ENCODE results near the gene GOLGA8T.
"Not testable (repeated sequence)": the region's sequence is repeated elsewhere in the genome, so short reads cannot be mapped to it uniquely, and the experiment has no call there.

The GOLGA8T gene

DNA sequence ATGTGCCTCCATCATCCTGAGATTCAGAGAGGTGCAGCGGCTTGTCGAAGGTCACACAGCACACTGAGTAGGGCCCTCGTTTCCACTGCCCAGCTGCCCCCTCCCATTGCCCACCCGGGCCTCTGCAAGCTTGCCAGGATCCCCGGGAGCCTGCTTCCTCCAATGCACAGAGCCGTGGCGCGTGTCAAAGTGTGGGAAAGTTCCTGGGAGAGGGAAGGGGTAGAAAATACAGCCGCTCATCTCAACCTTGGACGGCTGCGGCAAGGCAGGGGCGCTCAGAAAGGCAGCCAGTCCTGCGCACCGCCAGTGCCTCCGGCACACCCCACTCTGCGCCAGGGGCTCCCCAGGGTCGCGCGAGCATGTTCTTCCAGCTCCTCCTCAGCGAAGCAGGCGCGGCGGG, 56.3 kb downstream of the GOLGA8T start:
- DNase-seq (ENCODE audit: low spot score): not testable (repeated sequence)

DNA sequence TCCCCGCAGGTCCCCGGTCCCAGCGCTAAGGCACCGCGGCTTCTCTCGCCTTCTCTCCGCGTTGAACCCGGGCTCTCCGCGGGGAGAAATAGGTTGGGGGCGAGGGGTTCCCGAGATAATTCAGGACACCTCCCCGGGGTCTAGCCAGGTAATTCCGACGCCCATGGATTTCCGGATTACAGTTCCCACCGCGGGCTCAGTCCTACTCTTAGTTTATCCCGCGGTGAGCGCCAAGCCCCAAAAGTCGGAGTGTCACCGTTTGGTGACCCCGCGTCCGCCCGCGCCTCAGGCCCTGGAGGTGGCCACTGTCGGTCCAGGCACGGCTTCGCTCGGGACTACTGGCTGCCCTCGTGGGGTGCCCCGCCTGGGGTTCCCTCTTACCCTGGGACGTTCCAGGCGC, 56.8 kb downstream of the GOLGA8T start:
- not testable (repeated sequence) for DNase-seq (ENCODE audit: low spot score)

DNA sequence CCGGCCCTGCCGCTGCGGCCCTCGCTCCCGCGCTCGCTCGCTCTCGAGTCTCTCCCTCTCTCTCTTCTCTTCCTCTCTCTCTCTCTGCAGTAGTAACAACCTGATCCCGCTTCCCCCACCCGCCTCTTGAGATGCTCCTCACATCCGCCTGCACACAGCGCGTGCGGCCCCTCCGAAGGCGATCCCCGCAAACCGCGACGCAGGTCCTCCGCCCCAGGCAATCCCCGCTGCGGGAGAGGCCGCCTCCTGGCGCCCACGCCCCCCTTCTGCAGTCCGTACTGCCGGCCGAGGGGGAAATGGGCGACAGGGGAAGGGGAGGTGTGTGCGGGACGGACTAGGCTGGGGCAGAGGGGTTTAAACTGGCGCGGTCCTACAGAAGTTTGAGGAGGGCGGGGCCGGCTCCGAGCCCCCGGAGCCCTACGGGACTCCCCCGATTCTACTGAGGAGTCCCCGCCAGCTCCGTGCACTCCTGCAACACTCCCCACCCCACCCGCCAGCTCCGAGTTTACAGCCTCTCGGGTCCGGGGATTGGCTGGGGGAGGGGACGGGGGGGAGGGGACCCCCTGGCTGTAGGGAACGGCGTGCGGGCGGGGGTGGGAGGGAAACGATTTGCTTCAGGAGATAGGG, 57.4 kb downstream of the GOLGA8T start:
- not testable (repeated sequence) for DNase-seq (ENCODE audit: low spot score)

DNA sequence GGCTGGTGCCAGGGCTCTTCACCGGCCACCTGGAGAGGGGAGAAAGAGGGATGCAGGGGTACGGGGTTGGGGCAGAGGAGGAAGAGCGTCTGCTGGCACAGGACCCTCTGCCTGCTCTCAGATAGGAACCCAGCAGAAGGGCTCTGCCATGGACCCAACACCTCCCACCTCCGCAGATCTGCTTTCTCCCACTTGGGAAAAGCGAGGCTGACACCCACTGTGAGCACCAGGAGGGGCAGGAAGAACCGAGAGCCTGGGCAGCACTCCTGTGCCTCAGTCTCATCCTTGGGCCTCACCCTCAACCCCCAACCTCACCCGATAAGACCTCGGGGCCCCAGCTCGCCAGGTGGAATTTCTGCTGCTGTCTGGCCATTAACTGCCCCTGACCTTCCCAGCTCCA, 58.0 kb downstream of the GOLGA8T start:
- DNase-seq (ENCODE audit: low spot score): not testable (repeated sequence)
